K562 (cell line): ENCODE measurements around the gene ZKSCAN5. TPM values are rescaled to one million over a fixed set of nuclear protein-coding genes. Genes with fewer than 3 reads are reported as not detected.

Experiments used
- ATF1 ChIP-seq, 2 experiments: fragments of 450-650 bp in 1 of 2; IDR thresholded peaks; 2 replicates each; pipeline ENCODE4 v1.6.1; 2016; ENCODE audit warnings: missing compliant biosample characterization in 1 of 2, missing genetic modification characterization in 1 of 2
- CEBPG ChIP-seq, 3 experiments: fragments of 200-800 bp in 1 of 3; sonication (Bioruptor generic) in 1 of 3; sonication (generic) in 1 of 3; formaldehyde crosslinking in 1 of 3; IDR thresholded peaks in 2 of 3; conservative IDR thresholded peaks in 1 of 3; 2 replicates each; pipeline versions ENCODE4 v1.6.1 to v1.8.0; 2016 to 2022; ENCODE audit warnings: missing compliant biosample characterization in 2 of 3, missing genetic modification characterization in 2 of 3, mild to moderate bottlenecking in 1 of 3, missing genetic modification reagents in 1 of 3
- CGGBP1 ChIP-seq: fragments of 250-450 bp; sonication (Bioruptor Pico); IDR thresholded peaks from 2 replicates; pipeline ENCODE4 v1.9.0; 2021; ENCODE audit warnings: mild to moderate bottlenecking
- CREB3L1 ChIP-seq: fragments of 450-650 bp; IDR thresholded peaks from 2 replicates; pipeline ENCODE4 v1.6.1; 2014; ENCODE audit warnings: low read depth, mild to moderate bottlenecking, moderate library complexity, borderline replicate concordance
- ESRRA ChIP-seq: fragments of 450-650 bp; IDR thresholded peaks from 2 replicates; pipeline ENCODE4 v1.6.1; 2014; ENCODE audit warnings: low read depth, mild to moderate bottlenecking, moderate library complexity, borderline replicate concordance
- GABPB1 ChIP-seq: sonication (generic); formaldehyde crosslinking; IDR thresholded peaks from 2 replicates; pipeline ENCODE4 v1.8.0; 2022; ENCODE audit warnings: mild to moderate bottlenecking, missing genetic modification reagents
- GTF3C2 ChIP-seq: IDR thresholded peaks from 3 replicates; pipeline ENCODE4 v1.6.1; 2011; ENCODE audit warnings: borderline replicate concordance, mild to moderate bottlenecking, moderate library complexity; ENCODE audit not compliant: insufficient read length; ENCODE audit errors: extremely low read depth
- KHSRP ChIP-seq: fragments of 450-650 bp; IDR thresholded peaks from 2 replicates; pipeline ENCODE4 v1.6.1; 2017
- NR2C2 ChIP-seq, 2 experiments: fragments of 200-800 bp in 1 of 2; sonication (Bioruptor generic) in 1 of 2; sonication (generic) in 1 of 2; formaldehyde crosslinking in 1 of 2; IDR thresholded peaks; 2 replicates each; pipeline versions ENCODE4 v1.6.1 to v1.8.0; 2016 to 2022; ENCODE audit warnings: mild to moderate bottlenecking in 1 of 2, missing compliant biosample characterization in 1 of 2, missing genetic modification characterization in 1 of 2, missing genetic modification reagents in 1 of 2
- RBM14 ChIP-seq: fragments of 200-400 bp; formaldehyde crosslinking; IDR thresholded peaks from 2 replicates; pipeline ENCODE4 v1.6.1; 2018; ENCODE audit warnings: low read depth, mild to moderate bottlenecking, low read length, moderate library complexity, borderline replicate concordance; ENCODE audit not compliant: insufficient read depth
- SMARCC2 ChIP-seq: fragments of 450-650 bp; IDR thresholded peaks from 2 replicates; pipeline ENCODE4 v1.6.1; 2017; ENCODE audit warnings: antibody characterized with exemption, moderate library complexity, mild to moderate bottlenecking, low read depth
- ZNF121 ChIP-seq: sonication (generic); formaldehyde crosslinking; conservative IDR thresholded peaks from 2 replicates; pipeline ENCODE4 v1.8.0; 2022; ENCODE audit warnings: missing genetic modification reagents
- ZNF316 ChIP-seq: fragments of 450-650 bp; IDR thresholded peaks from 2 replicates; pipeline ENCODE4 v1.6.1; 2016
- ZNF318 ChIP-seq, 2 experiments: fragments of 450-650 bp; IDR thresholded peaks; 2 replicates each; pipeline ENCODE4 v1.6.1; 2016; ENCODE audit warnings: mild to moderate bottlenecking in 2 of 2, borderline replicate concordance in 1 of 2, low read depth in 1 of 2, moderate library complexity in 1 of 2
- polyA plus RNA-seq, 8 experiments: library from polyadenylated mRNA; depleted of rRNA in 4 of 8; stranded (reverse) in 5 of 8; unstranded in 3 of 8; fragments of >200 nt; fragmentation: Nextera tagmentation in 2 of 8; fragmentation: Illumina TruSeq in 1 of 8; extraction: Ambion mirVana in 2 of 8; extraction: Trizol in 1 of 8; gene quantifications; 2 replicates each; pipeline versions ENCODE4 v1.2.1 to v1.2.3, GENCODE V29; 2011 to 2014; ENCODE audit warnings: inconsistent platforms in 1 of 8, missing spikeins in 1 of 8
- total RNA-seq, 7 experiments: library from RNA; depleted of rRNA in 6 of 7; stranded (reverse); fragments of >200 nt in 6 of 7; fragmentation: Illumina TruSeq in 2 of 7; extraction: Trizol in 2 of 7; gene quantifications; 2 replicates each; pipeline versions ENCODE4 v1.2.1 to v1.2.3, GENCODE V29; 2011 to 2021; ENCODE audit warnings: low replicate concordance in 1 of 7

The ZKSCAN5 gene
- total and polyA plus RNA-seq, 9 of the 15 experiments (the other 6 are each of a cell fraction or from before 2014, with no cell fraction given), result 4.2 to 19.0 (median 15.0) TPM

- no peak for TF ChIP-seq ZNF121 (CRISPR knock-in tag)
- no peak for TF ChIP-seq GTF3C2
- no peak for TF ChIP-seq ESRRA
- TF ChIP-seq ZNF318 (IDR thresholded peaks at IDR 0.05; ENCODE audit: borderline replicate concordance in 1 of 2, low read depth in 1 of 2), result no peak
- no peak for TF ChIP-seq CGGBP1 (CRISPR knock-in tag)
- no peak for TF ChIP-seq KHSRP
- no peak for TF ChIP-seq SMARCC2
- no peak for TF ChIP-seq ATF1 (CRISPR knock-in tag; IDR thresholded peaks at IDR 0.05)
- no peak for TF ChIP-seq ATF1 (tag; IDR thresholded peaks at IDR 0.05)
- no peak for TF ChIP-seq GABPB1 (CRISPR knock-in tag)
- TF ChIP-seq CEBPG (CRISPR knock-in tag; IDR thresholded peaks at IDR 0.05), result peak; percentile 53; the same call in 1 of the 2 replicates
- TF ChIP-seq CEBPG (tag; conservative IDR thresholded peaks at IDR 0.05 in 1 of 2, IDR thresholded peaks at IDR 0.05 in 1 of 2), result no peak
- TF ChIP-seq CREB3L1, result no peak; the same call in 1 of the 2 replicates
- no peak for TF ChIP-seq ZNF316
- TF ChIP-seq NR2C2 (CRISPR knock-in tag; IDR thresholded peaks at IDR 0.05), result no peak
- no peak for TF ChIP-seq NR2C2 (tag; IDR thresholded peaks at IDR 0.05)
- no peak for TF ChIP-seq RBM14
Observed at GRCh38 chr7:99504281-99504602, 220 bp upstream of the ZKSCAN5 start (continued).
